Measurements from ENCODE around the gene ADAMTS14.

ADAMTS14 gene

DNA sequence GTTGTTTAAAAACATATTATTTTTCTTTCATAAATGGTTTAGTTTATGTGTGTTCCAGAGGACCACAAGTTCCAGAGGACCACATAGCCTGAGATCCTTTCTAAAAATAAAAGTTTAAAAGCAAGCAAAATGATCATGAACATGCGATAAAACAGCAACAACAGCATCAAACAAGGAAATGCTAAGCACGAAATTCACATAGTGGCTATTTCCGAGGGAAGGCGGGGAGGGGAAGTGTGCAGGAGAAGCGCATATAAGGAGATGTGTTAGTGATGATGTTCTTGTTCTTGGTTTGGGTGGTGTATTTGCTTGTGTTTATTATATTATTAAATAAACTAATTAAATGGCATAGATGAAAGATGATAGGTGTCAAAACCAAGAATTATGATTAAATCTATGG lies 111.7 kb downstream of the ADAMTS14 start:
- TF ChIP-seq, protein P1, sequence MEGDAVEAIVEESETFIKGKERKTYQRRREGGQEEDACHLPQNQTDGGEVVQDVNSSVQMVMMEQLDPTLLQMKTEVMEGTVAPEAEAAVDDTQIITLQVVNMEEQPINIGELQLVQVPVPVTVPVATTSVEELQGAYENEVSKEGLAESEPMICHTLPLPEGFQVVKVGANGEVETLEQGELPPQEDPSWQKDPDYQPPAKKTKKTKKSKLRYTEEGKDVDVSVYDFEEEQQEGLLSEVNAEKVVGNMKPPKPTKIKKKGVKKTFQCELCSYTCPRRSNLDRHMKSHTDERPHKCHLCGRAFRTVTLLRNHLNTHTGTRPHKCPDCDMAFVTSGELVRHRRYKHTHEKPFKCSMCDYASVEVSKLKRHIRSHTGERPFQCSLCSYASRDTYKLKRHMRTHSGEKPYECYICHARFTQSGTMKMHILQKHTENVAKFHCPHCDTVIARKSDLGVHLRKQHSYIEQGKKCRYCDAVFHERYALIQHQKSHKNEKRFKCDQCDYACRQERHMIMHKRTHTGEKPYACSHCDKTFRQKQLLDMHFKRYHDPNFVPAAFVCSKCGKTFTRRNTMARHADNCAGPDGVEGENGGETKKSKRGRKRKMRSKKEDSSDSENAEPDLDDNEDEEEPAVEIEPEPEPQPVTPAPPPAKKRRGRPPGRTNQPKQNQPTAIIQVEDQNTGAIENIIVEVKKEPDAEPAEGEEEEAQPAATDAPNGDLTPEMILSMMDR (IDR thresholded peaks at IDR 0.05), result no peak
- no peaks in the 10 kb centered on the region for H3K27me3 ChIP-seq (ENCODE audit: control insufficient read depth, insufficient read depth, low read length)
- H3K4me3 ChIP-seq (ENCODE audit: low read depth, low read length), result no peak overlapping the region
- no peaks in the 10 kb centered on the region for H3K9me3 ChIP-seq (ENCODE audit: control insufficient read depth, low read length)
- peaks cover 4% of the 10 kb centered on the region for H3K4me1 ChIP-seq
- no peak overlapping the region for H3K4me2 ChIP-seq (ENCODE audit: low read length)
- H3K79me2 ChIP-seq, result no peaks in the 10 kb centered on the region
- H3K9ac ChIP-seq, result no peak overlapping the region
- H3K27ac ChIP-seq, result no peak overlapping the region
- no peaks in the 10 kb centered on the region for H3K36me3 ChIP-seq (ENCODE audit: control insufficient read depth, insufficient read depth, low read length)
- no peak overlapping the region for H2AFZ ChIP-seq

DNA sequence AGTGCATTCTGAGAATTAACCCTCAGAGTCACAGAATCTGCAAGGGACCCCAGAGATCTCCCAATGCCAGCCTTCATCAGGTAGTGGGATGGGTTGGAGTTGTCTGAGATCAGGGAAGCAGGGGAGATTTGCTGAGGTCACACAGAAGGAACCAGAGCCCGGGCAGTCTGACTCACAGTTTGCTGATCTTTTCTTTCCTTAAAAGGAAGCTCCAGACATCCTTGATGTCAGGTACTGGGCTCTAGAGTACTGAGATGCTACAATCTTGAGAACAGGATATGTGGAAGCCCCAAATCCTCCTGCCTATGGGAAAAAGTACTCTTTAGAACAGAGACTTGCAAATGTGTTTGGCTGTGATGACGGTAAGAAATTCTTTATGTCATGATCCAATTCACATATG lies 112.2 kb downstream of the ADAMTS14 start:
- Histone ChIP-seq H3K27me3 (ENCODE audit: control insufficient read depth, insufficient read depth, low read length) (no peaks in the 10 kb centered on the region), H3K4me2 (ENCODE audit: low read length) (no peak overlapping the region), H2AFZ (no peak overlapping the region), H3K27ac (no peak overlapping the region), H3K4me1 (peaks cover 4% of the 10 kb centered on the region), H3K4me3 (ENCODE audit: low read depth, low read length) (no peak overlapping the region), H3K36me3 (ENCODE audit: control insufficient read depth, insufficient read depth, low read length) (no peaks in the 10 kb centered on the region), H3K9me3 (ENCODE audit: control insufficient read depth, low read length) (no peaks in the 10 kb centered on the region), H3K79me2 (no peaks in the 10 kb centered on the region), H3K9ac (no peak overlapping the region)
- TF ChIP-seq, protein P1 (IDR thresholded peaks at IDR 0.05), result no peak

DNA sequence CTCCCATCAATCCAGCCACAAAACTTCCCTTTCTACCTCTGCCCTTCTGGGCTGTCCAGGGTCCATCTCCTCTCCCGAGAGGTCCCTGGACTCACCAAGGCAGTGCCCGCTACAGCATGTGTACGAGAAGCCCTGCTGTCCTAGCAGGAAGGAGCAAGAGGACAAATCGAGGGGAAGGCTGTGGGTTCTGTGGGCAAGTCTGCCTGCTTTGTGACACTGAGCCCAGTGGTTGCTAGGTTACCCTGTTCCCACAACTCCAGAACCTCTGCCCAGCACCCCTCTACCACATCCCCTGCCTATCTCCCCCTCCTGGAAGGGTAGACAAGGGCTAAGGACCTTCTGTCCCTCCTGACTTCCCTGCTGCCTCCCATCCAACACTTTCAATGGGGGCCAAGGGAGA lies 112.9 kb downstream of the ADAMTS14 start, which contains the start of gene TBATA:
TSS of gene TBATA (minus strand) at position 188 of the 400 bp plus-strand sequence. CDS start 1,998 bp downstream, outside the sequence.
- TF ChIP-seq, protein P1 (IDR thresholded peaks at IDR 0.05), result no peak
- Histone ChIP-seq H3K36me3 (ENCODE audit: control insufficient read depth, insufficient read depth, low read length) (no peaks in the 10 kb centered on the region), H3K27me3 (ENCODE audit: control insufficient read depth, insufficient read depth, low read length) (no peaks in the 10 kb centered on the region), H3K9me3 (ENCODE audit: control insufficient read depth, low read length) (no peaks in the 10 kb centered on the region), H3K9ac (no peak within 1 kb of the TSS), H3K79me2 (no peaks in the 10 kb centered on the region), H3K4me1 (peaks cover 4% of the 10 kb centered on the region), H3K4me3 (ENCODE audit: low read depth, low read length) (no peak within 1 kb of the TSS), H2AFZ (no peak within 1 kb of the TSS), H3K27ac (no peak within 1 kb of the TSS), H3K4me2 (ENCODE audit: low read length) (no peak within 1 kb of the TSS)

DNA sequence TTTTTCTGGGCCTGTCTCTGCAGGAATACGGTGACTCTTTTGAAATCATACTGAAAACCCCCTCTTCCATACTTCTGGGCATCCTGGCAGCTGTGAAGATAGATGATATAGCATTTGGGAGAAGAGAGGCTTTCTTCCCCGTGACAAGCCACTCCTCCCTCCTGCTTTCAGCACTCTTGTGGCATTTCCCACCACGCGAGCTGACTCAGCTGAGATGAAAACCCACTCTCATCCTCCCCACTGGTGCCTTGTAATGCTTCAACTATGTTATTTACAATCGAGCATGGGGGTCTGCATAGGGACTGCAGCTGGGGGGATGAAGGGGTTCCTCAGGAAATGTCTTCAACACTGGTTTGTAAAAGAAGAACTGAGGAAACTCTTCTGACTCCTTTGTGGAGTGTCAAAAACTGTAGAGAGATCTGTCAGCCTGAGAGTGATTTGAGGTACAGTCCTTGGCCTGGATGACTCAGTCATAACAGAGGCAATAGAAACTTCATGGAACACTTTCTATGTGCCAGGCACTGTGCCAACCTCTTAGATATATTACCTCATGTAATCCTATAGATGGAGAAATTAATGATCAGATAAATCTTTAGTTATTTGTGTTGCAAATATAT lies 114.6 kb downstream of the ADAMTS14 start:
- Histone ChIP-seq H3K9me3 (ENCODE audit: control insufficient read depth, low read length) (no peaks in the 10 kb centered on the region), H3K4me2 (ENCODE audit: low read length) (no peak overlapping the region), H3K79me2 (no peaks in the 10 kb centered on the region), H3K4me1 (peaks cover 4% of the 10 kb centered on the region), H3K27ac (no peak overlapping the region), H3K4me3 (ENCODE audit: low read depth, low read length) (no peak overlapping the region), H3K36me3 (ENCODE audit: control insufficient read depth, insufficient read depth, low read length) (no peaks in the 10 kb centered on the region), H3K9ac (no peak overlapping the region), H3K27me3 (ENCODE audit: control insufficient read depth, insufficient read depth, low read length) (no peaks in the 10 kb centered on the region), H2AFZ (no peak overlapping the region)
- TF ChIP-seq, protein P1 (IDR thresholded peaks at IDR 0.05), result no peak

Data from parathyroid adenoma (tissue), 2 donors.